ENCODE results near the gene ZC3H15. TPM values are rescaled to one million over a fixed set of nuclear protein-coding genes. Genes with fewer than 3 reads are reported as not detected.
A peak's percentile ranks its signal among the peaks of the same experiment; 100 is the strongest.

ZC3H15 gene
- total and polyA plus RNA-seq, 2 of the 8 experiments (the other 6 are each of a cell fraction or from before 2014, with no cell fraction given) = 32.0 to 80.8 TPM

DNA sequence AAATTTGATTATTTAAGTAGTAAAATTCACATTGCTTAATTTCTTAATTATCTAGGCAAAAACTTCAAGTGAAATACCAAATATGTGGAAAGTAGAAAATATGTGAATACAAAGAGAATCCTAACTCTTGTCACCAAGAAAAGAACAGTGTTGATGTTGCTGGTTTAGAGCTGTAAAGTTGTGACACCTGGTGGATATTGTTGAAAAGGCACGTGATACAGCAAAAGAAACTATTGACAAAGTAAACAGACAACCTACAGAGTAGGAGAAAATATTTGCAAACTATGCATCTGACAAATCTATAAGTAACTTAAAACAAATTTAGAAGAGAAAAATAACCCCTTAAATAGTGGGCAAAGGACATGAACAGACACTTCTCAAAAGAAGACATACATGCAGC is 25.6 kb upstream of the ZC3H15 start:
- Histone ChIP-seq H2BK5ac (ENCODE audit: low read depth, low read length) (no peak overlapping the region), H3K23ac (ENCODE audit: insufficient read length) (no peak overlapping the region), H2AFZ (ENCODE audit: low read length) (no peak overlapping the region), H4K5ac (ENCODE audit: insufficient read length, low read depth, low read length) (no peak overlapping the region), H3K27ac (ENCODE audit: low read depth, low read length) (no peak overlapping the region), H4K91ac (replicated peaks; ENCODE audit: insufficient read length, low read length) (no peak overlapping the region), H2BK20ac (ENCODE audit: low read length) (no peak overlapping the region), H3K23me2 (ENCODE audit: low read depth, low read length) (no peaks in the 10 kb centered on the region), H3K56ac (replicated peaks; ENCODE audit: insufficient read length, low read depth, low read length) (no peak overlapping the region), H2AK5ac (ENCODE audit: low read depth, low read length) (no peak overlapping the region), H3K4me3 (ENCODE audit: extremely low read depth in 1 of 4, insufficient read depth in 2 of 4, low read depth in 3 of 4, low read length in 4 of 4) (no peak overlapping the region), H3K9me3 (ENCODE audit: insufficient read depth in 2 of 2, low read depth in 1 of 2, low read length in 1 of 2) (no peaks in the 10 kb centered on the region), H3K79me1 (ENCODE audit: low read depth, low read length) (no peaks in the 10 kb centered on the region), H3K14ac (ENCODE audit: insufficient read length) (no peak overlapping the region), H3K79me2 (ENCODE audit: control insufficient read depth in 1 of 2, insufficient read depth in 2 of 2, low read length in 2 of 2) (no peaks in the 10 kb centered on the region), H2BK120ac (replicated peaks; ENCODE audit: low read depth, low read length) (no peak overlapping the region), H2BK12ac (ENCODE audit: low read depth, low read length) (no peak overlapping the region), H3K9ac (replicated peaks in 1 of 4; ENCODE audit: extremely low read depth in 1 of 4, low read depth in 3 of 4, low read length in 3 of 4) (no peak overlapping the region), H3K27me3 (replicated peaks in 1 of 4; ENCODE audit: control insufficient read depth in 3 of 4, extremely low read depth in 1 of 4, insufficient read depth in 3 of 4, low read length in 3 of 4) (no peaks in the 10 kb centered on the region), H4K20me1 (replicated peaks in 1 of 2; ENCODE audit: control insufficient read depth in 1 of 2, insufficient read depth in 2 of 2, low read length in 2 of 2) (no peaks in the 10 kb centered on the region), H3K4me1 (replicated peaks in 1 of 4; ENCODE audit: control insufficient read depth in 3 of 4, insufficient read depth in 4 of 4, low read length in 3 of 4) (no peaks in the 10 kb centered on the region), H3K36me3 (ENCODE audit: control insufficient read depth in 2 of 4, insufficient read depth in 4 of 4, low read length in 3 of 4) (peaks cover 0 to 2% (median 0%) of the 10 kb centered on the region in 4 experiments; a peak in 1 of 8 replicates), H3K4me2 (ENCODE audit: insufficient read depth in 1 of 2, low read depth in 2 of 2, low read length in 2 of 2) (no peak overlapping the region), H4K8ac (ENCODE audit: extremely low read depth, insufficient read depth, low read length) (no peak overlapping the region), H3K4ac (replicated peaks; ENCODE audit: insufficient read length, low read depth, low read length) (no peak overlapping the region), H2BK15ac (ENCODE audit: low read length) (no peak overlapping the region), H3K18ac (ENCODE audit: extremely low read depth, low read length) (no peak overlapping the region)
- POLR2A ChIA-PET (ENCODE audit: partially characterized antibody) = interaction anchor here (1.3 kb wide), 1 partner anchor 480 kb away, joined by 5 read pairs; no protein-coding TSS in a partner anchor
- 17% methylated on average over 1 of the region's 1 CpG; no CpG with 5 or more reads in 1 of the 2 experiments for WGBS, 2 experiments (ENCODE audit: extremely low coverage in 1 of 2, insufficient coverage in 1 of 2, insufficient read length in 1 of 2, insufficient replicate concordance in 2 of 2, low coverage in 1 of 2, low lambda C conversion rate in 2 of 2, missing lambda C conversion rate in 1 of 2)
- DNase-seq (ENCODE audit: low read depth in 1 of 2, low spot score in 2 of 2) (no peak), FAIRE-seq (peak; percentile 87)
- CTCF ChIA-PET (ENCODE audit: partially characterized antibody) = interaction anchor here (0.6 to 2.2 kb wide), 17 partner anchors 9 to 1251 kb away, joined by 3 to 13 read pairs (median 3); no protein-coding TSS in a partner anchor
- no peak for TF ChIP-seq SP1 (IDR thresholded peaks at IDR 0.05; ENCODE audit: low read depth, low read length)
- no peak for TF ChIP-seq BACH1 (IDR thresholded peaks at IDR 0.05; ENCODE audit: low read length)
- no peak for TF ChIP-seq ZNF274 (IDR thresholded peaks at IDR 0.05; ENCODE audit: borderline replicate concordance, extremely low read depth, low read length)
- TF ChIP-seq BRCA1 (IDR thresholded peaks at IDR 0.05; ENCODE audit: low read depth, low read length) = no peak
- TF ChIP-seq NRF1 (IDR thresholded peaks at IDR 0.05; ENCODE audit: low read depth, low read length) = no peak
- no peak for TF ChIP-seq CBX8 (IDR thresholded peaks at IDR 0.05; ENCODE audit: borderline replicate concordance, low read depth, low read length)
- TF ChIP-seq ASH2L (IDR thresholded peaks at IDR 0.05; ENCODE audit: low read length) = no peak
- no peak for TF ChIP-seq TEAD4 (IDR thresholded peaks at IDR 0.05; ENCODE audit: low read depth, low read length)
- TF ChIP-seq, protein P1, sequence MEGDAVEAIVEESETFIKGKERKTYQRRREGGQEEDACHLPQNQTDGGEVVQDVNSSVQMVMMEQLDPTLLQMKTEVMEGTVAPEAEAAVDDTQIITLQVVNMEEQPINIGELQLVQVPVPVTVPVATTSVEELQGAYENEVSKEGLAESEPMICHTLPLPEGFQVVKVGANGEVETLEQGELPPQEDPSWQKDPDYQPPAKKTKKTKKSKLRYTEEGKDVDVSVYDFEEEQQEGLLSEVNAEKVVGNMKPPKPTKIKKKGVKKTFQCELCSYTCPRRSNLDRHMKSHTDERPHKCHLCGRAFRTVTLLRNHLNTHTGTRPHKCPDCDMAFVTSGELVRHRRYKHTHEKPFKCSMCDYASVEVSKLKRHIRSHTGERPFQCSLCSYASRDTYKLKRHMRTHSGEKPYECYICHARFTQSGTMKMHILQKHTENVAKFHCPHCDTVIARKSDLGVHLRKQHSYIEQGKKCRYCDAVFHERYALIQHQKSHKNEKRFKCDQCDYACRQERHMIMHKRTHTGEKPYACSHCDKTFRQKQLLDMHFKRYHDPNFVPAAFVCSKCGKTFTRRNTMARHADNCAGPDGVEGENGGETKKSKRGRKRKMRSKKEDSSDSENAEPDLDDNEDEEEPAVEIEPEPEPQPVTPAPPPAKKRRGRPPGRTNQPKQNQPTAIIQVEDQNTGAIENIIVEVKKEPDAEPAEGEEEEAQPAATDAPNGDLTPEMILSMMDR (IDR thresholded peaks at IDR 0.05; ENCODE audit: control extremely low read depth in 1 of 3, insufficient read depth in 1 of 3, low read depth in 1 of 3, low read length in 3 of 3) = peak in 2 of 3 experiments; percentile 33 to 51; a peak in 2 of 4 replicates
- TF ChIP-seq, protein P2, sequence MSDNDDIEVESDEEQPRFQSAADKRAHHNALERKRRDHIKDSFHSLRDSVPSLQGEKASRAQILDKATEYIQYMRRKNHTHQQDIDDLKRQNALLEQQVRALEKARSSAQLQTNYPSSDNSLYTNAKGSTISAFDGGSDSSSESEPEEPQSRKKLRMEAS (IDR thresholded peaks at IDR 0.05) = no peak
- peak; percentile 76 to 78 for TF ChIP-seq RAD21 (IDR thresholded peaks at IDR 0.05 in 1 of 2, conservative IDR thresholded peaks at IDR 0.05 in 1 of 2; ENCODE audit: low read depth in 2 of 2, low read length in 2 of 2)
- TF ChIP-seq CHD2 (IDR thresholded peaks at IDR 0.05; ENCODE audit: low read length) = no peak

Data from H1 (cell line).